IMR-90 (cell line): ENCODE results near the gene S100A5. TPM values are rescaled to one million over a fixed set of nuclear protein-coding genes. Genes with fewer than 3 reads are reported as not detected.
A peak's percentile ranks its signal among the peaks of the same experiment; 100 is the strongest.

Experiments used
- ATAC-seq: fragments of 200-7000 bp; cut with Tn5 transposase; 2 replicates; pipeline ENCODE4 v1.9.1; 2020; ENCODE audit warnings: low read depth, mild to moderate bottlenecking, moderate library complexity
- BruUV-seq: library from RNA; stranded (reverse); fragments of 400-500 nt; replicated peaks from 2 replicates; lab custom pipeline; 2021; lab: Mats Ljungman, UMichigan
- CTCF ChIA-PET: fragments of 300-600 bp; formaldehyde crosslinking; extraction: SDS; loops from one replicate; lab custom pipeline; 2021; ENCODE audit warnings: antibody characterized with exemption; lab: Yijun Ruan, JAX
- POLR2A ChIA-PET: fragments of 300-600 bp; sonication (Branson Sonifier 250); formaldehyde crosslinking; loops from one replicate; lab custom pipeline; 2022; ENCODE audit warnings: antibody characterized with exemption; ENCODE audit not compliant: unreplicated experiment; lab: Charles Lee
- DNase-seq: peaks from one replicate; pipeline ENCODE4 v3.0.0; 2013
- H2AFZ ChIP-seq: replicated peaks from 2 replicates; pipeline ENCODE3; 2013; ENCODE audit warnings: low read length, mild to moderate bottlenecking; ENCODE audit not compliant: poor library complexity
- H2AK5ac ChIP-seq: 2 replicates; pipeline ENCODE4 v1.6.1; 2013; ENCODE audit warnings: low read depth, low read length, inconsistent platforms
- H2AK9ac ChIP-seq: replicated peaks from 2 replicates; pipeline ENCODE3; 2013; ENCODE audit warnings: mild to moderate bottlenecking, low read depth, low read length, moderate library complexity; ENCODE audit not compliant: poor library complexity
- H2BK120ac ChIP-seq: 2 replicates; pipeline ENCODE4 v1.6.1; 2013; ENCODE audit warnings: low read depth, low read length, inconsistent platforms
- H2BK15ac ChIP-seq: 3 replicates; pipeline ENCODE4 v1.6.1; 2013; ENCODE audit warnings: low read depth, low read length, inconsistent platforms
- H2BK20ac ChIP-seq: 2 replicates; pipeline ENCODE4 v1.6.1; 2013; ENCODE audit warnings: low read depth, mild to moderate bottlenecking, inconsistent platforms, low read length, moderate library complexity
- H2BK5ac ChIP-seq: 2 replicates; pipeline ENCODE4 v1.6.1; 2013; ENCODE audit warnings: mild to moderate bottlenecking, low read depth, low read length, inconsistent platforms; ENCODE audit not compliant: poor library complexity, severe bottlenecking
- H3K14ac ChIP-seq: replicated peaks from 2 replicates; pipeline ENCODE4 v1.6.1; 2013; ENCODE audit warnings: low read depth, low read length, inconsistent platforms
- H3K18ac ChIP-seq: 2 replicates; pipeline ENCODE4 v1.6.1; 2013; ENCODE audit warnings: low read depth, low read length, control low read depth
- H3K23ac ChIP-seq: 2 replicates; pipeline ENCODE4 v1.6.1; 2013; ENCODE audit warnings: low read depth, low read length, inconsistent platforms
- H3K27ac ChIP-seq: 2 replicates; pipeline ENCODE4 v1.5.1; 2013; ENCODE audit warnings: mild to moderate bottlenecking, control low read depth, low read length; ENCODE audit not compliant: insufficient read depth
- H3K27me3 ChIP-seq: 2 replicates; pipeline ENCODE4 v1.6.1; 2013; ENCODE audit warnings: low read length; ENCODE audit not compliant: control insufficient read depth, insufficient read depth
- H3K36me3 ChIP-seq: 2 replicates; pipeline ENCODE4 v1.6.1; 2013; ENCODE audit warnings: low read length, mixed read lengths; ENCODE audit not compliant: control insufficient read depth, insufficient read depth
- H3K4ac ChIP-seq: 2 replicates; pipeline ENCODE4 v1.6.1; 2013; ENCODE audit warnings: low read depth, low read length, inconsistent platforms
- H3K4me1 ChIP-seq: 2 replicates; pipeline ENCODE4 v1.6.1; 2013; ENCODE audit warnings: low read length, mixed read lengths; ENCODE audit not compliant: control insufficient read depth, insufficient read depth
- H3K4me2 ChIP-seq: 2 replicates; pipeline ENCODE4 v1.6.1; 2013; ENCODE audit warnings: low read depth, mild to moderate bottlenecking, control low read depth, low read length, moderate library complexity
- H3K4me3 ChIP-seq: 2 replicates; pipeline ENCODE4 v1.5.1; 2013; ENCODE audit warnings: low read depth, mild to moderate bottlenecking, control low read depth, low read length, moderate library complexity; ENCODE audit not compliant: insufficient read depth
- H3K56ac ChIP-seq: 2 replicates; pipeline ENCODE4 v1.6.1; 2013; ENCODE audit warnings: low read length, inconsistent platforms; ENCODE audit not compliant: insufficient read depth; ENCODE audit errors: extremely low read depth
- H3K79me1 ChIP-seq, 2 experiments: 2 replicates each; pipeline ENCODE4 v1.6.1; 2013; ENCODE audit warnings: low read length in 2 of 2, inconsistent platforms in 1 of 2, low read depth in 1 of 2
- H3K9ac ChIP-seq: 2 replicates; pipeline ENCODE4 v1.6.1; 2013; ENCODE audit warnings: low read depth, low read length, control low read depth
- H3K9me1 ChIP-seq: 2 replicates; pipeline ENCODE4 v1.6.1; 2013; ENCODE audit warnings: low read length, inconsistent platforms; ENCODE audit not compliant: insufficient read depth
- H3K9me3 ChIP-seq: 2 replicates; pipeline ENCODE4 v1.6.1; 2013; ENCODE audit warnings: low read length; ENCODE audit not compliant: control insufficient read depth, insufficient read depth
- H4K20me1 ChIP-seq: 2 replicates; pipeline ENCODE4 v1.6.1; 2013; ENCODE audit warnings: low read length, inconsistent platforms; ENCODE audit not compliant: insufficient read depth
- H4K5ac ChIP-seq: 2 replicates; pipeline ENCODE4 v1.6.1; 2013; ENCODE audit warnings: mild to moderate bottlenecking, low read depth, low read length, control low read depth
- H4K8ac ChIP-seq, 2 experiments: 2 replicates each; pipeline ENCODE4 v1.6.1; 2013; ENCODE audit warnings: low read depth in 2 of 2, low read length in 2 of 2, control low read depth in 1 of 2, inconsistent platforms in 1 of 2
- H4K91ac ChIP-seq: 2 replicates; pipeline ENCODE4 v1.6.1; 2013; ENCODE audit warnings: low read depth, low read length, inconsistent platforms; ENCODE audit not compliant: insufficient read depth
- CEBPB ChIP-seq: IDR thresholded peaks from 2 replicates; pipeline ENCODE4 v1.6.1; 2012; ENCODE audit warnings: low read depth, low read length, improper control_type of control experiment
- FOS ChIP-seq: fragments of 150-350 bp; IDR thresholded peaks from 2 replicates; pipeline ENCODE4 v1.6.1; 2016; ENCODE audit warnings: low read depth, low read length
- MAZ ChIP-seq: IDR thresholded peaks from 2 replicates; pipeline ENCODE4 v1.6.1; 2012; ENCODE audit warnings: low read depth, mild to moderate bottlenecking, low read length, improper control_type of control experiment, moderate library complexity, borderline replicate concordance
- RCOR1 ChIP-seq: IDR thresholded peaks from 2 replicates; pipeline ENCODE4 v1.6.1; 2012; ENCODE audit warnings: mild to moderate bottlenecking, low read length, improper control_type of control experiment; ENCODE audit not compliant: insufficient replicate concordance
- WGBS, 2 experiments: methylation state at CpG; one replicate each; pipeline versions ENCODE4 v1.1.5 to v1.1.7; 2013; ENCODE audit warnings: missing lambda C conversion rate in 2 of 2; ENCODE audit not compliant: insufficient read length in 1 of 2; ENCODE audit errors: extremely low coverage in 2 of 2; 5-methylcytosine and 5-hydroxymethylcytosine counted together
- dilution Hi-C: fragments of 300-500 bp; cut with HindIII; formaldehyde crosslinking; loops from one replicate; pipeline ENCODE4 v1.14.3; 2018; ENCODE audit warnings: low sequenced_read_pairs; ENCODE audit not compliant: unreplicated experiment
- in situ Hi-C: fragments of 300-500 bp; cut with MboI; formaldehyde crosslinking; loops from 3 replicates; pipeline ENCODE4 v1.14.3; 2019; ENCODE audit warnings: low sequenced_read_pairs, inconsistent platforms, mixed read lengths
- intact Hi-C: fragments of 100-400 bp; cut with micrococcal nuclease; formaldehyde crosslinking; loops from 2 replicates; pipeline ENCODE4 v1.10.0; 2022
- polyA plus RNA-seq, 3 experiments: library from polyadenylated mRNA; depleted of rRNA; stranded (reverse); fragments of >200 nt; gene quantifications; 2 replicates each; pipeline ENCODE4 v1.2.3, GENCODE V29; 2012; ENCODE audit warnings: low replicate concordance in 1 of 3
- total RNA-seq: library from RNA; depleted of rRNA; stranded (reverse); fragments of >200 nt; gene quantifications from 2 replicates; pipeline ENCODE4 v1.2.3, GENCODE V29; 2012
- TF ChIP-seq, protein P1 (sequence below): fragments of 150-350 bp; IDR thresholded peaks from 2 replicates; pipeline ENCODE4 v1.6.1; 2016; ENCODE audit warnings: low read depth, mild to moderate bottlenecking, low read length, moderate library complexity, borderline replicate concordance

Gene S100A5
- total and polyA plus RNA-seq, 2 of the 4 experiments (the other 2 are of a cell fraction): 0.27 TPM; not detected in 1

- Histone ChIP-seq H2BK120ac (no peak overlapping the region), H3K14ac (no peak overlapping the region), H4K5ac (no peak overlapping the region), H2BK20ac (no peak overlapping the region), H3K9ac (no peak overlapping the region), H2AFZ (peak overlapping the region; percentile 83), H4K91ac (no peak overlapping the region), H2AK5ac (no peak overlapping the region), H4K8ac (no peak overlapping the region), H2AK9ac (no peak overlapping the region), H3K18ac (no peak overlapping the region), H3K9me3 (no peaks in the 10 kb centered on the region), H3K4me3 (peak overlapping the region; percentile 14; the same call in 1 of the 2 replicates), H2BK15ac (no peak overlapping the region), H4K20me1 (peaks cover 3% of the 10 kb centered on the region), H3K36me3 (no peaks in the 10 kb centered on the region), H3K9me1 (peaks cover 8% of the 10 kb centered on the region; the same call in 1 of the 2 replicates), H3K4me2 (peak overlapping the region; percentile 48), H3K79me1 (no peaks in the 10 kb centered on the region), H3K27ac (peak overlapping the region; percentile 5; the same call in 1 of the 2 replicates), H3K27me3 (peaks cover 6% of the 10 kb centered on the region), H3K4me1 (peaks cover 5% of the 10 kb centered on the region; the same call in 1 of the 2 replicates), H3K56ac (no peak overlapping the region), H2BK5ac (peak overlapping the region; percentile 47), H3K4ac (no peak overlapping the region), H3K23ac (no peak overlapping the region)
- dilution Hi-C loops: no loop called here
- peak; percentile 97 for DNase-seq
- POLR2A ChIA-PET: no interaction called here
- ATAC-seq: peak; percentile 85
- intact Hi-C loops: no loop called here
- in situ Hi-C loops: no loop called here
- TF ChIP-seq FOS (peak; percentile 64; the same call in 1 of the 2 replicates), RCOR1 (peak; percentile 62), CEBPB (peak; percentile 84), MAZ (peak; percentile 3; the same call in 1 of the 2 replicates)
- TF ChIP-seq, protein P1, sequence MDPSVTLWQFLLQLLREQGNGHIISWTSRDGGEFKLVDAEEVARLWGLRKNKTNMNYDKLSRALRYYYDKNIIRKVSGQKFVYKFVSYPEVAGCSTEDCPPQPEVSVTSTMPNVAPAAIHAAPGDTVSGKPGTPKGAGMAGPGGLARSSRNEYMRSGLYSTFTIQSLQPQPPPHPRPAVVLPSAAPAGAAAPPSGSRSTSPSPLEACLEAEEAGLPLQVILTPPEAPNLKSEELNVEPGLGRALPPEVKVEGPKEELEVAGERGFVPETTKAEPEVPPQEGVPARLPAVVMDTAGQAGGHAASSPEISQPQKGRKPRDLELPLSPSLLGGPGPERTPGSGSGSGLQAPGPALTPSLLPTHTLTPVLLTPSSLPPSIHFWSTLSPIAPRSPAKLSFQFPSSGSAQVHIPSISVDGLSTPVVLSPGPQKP: no peak
- BruUV-seq: no TSS peak
- WGBS, 2 experiments: 3% methylated on average over 6 of the region's 12 CpGs; no CpG with 5 or more reads in 1 of the 2 experiments
- CTCF ChIA-PET: interaction anchor here (0.6 to 2.8 kb wide), 3 partner anchors 21 to 138 kb away, joined by 3 to 8 read pairs (median 4); no protein-coding TSS in a partner anchor
Measured at GRCh38 chr1:153490272-153491051, 50.3 kb downstream of the S100A5 start.
